OCI-LY1 (cell line): ENCODE measurements around the gene DNAJB8.

Experiments used
- CTCF ChIP-seq: fragments of 200-600 bp; sonication (generic), shearing (Covaris generic); IDR thresholded peaks from 2 replicates; pipeline ENCODE4 v1.5.1; 2017; ENCODE audit warnings: mild to moderate bottlenecking, antibody characterized with exemption, low read length, moderate library complexity, mixed read lengths
- EZH2 ChIP-seq: fragments of 200-600 bp; sonication (generic), shearing (Covaris generic); IDR thresholded peaks from 2 replicates; pipeline ENCODE4 v1.8.0; 2017; ENCODE audit warnings: borderline replicate concordance, mixed run types, mild to moderate bottlenecking, antibody characterized with exemption, low read length, moderate library complexity, mixed read lengths

GRCh38 chr3:128496602-128497304 is 30.1 kb upstream of the DNAJB8 start:
- TF ChIP-seq CTCF, result no peak
- TF ChIP-seq EZH2, result no peak
